AG09319 (cell line): Measurements from ENCODE around the gene IGF2.

Experiments used
- DNase-seq: peaks from one replicate; pipeline ENCODE4 v3.0.0-alpha.2; 2010; ENCODE audit warnings: low read depth; ENCODE audit errors: extremely low read depth
- TF ChIP-seq, protein P1 (sequence below): IDR thresholded peaks from 2 replicates; pipeline ENCODE4 v1.5.1; 2011; ENCODE audit warnings: low read depth, mild to moderate bottlenecking, inconsistent platforms, low read length, moderate library complexity

IGF2 gene

DNA sequence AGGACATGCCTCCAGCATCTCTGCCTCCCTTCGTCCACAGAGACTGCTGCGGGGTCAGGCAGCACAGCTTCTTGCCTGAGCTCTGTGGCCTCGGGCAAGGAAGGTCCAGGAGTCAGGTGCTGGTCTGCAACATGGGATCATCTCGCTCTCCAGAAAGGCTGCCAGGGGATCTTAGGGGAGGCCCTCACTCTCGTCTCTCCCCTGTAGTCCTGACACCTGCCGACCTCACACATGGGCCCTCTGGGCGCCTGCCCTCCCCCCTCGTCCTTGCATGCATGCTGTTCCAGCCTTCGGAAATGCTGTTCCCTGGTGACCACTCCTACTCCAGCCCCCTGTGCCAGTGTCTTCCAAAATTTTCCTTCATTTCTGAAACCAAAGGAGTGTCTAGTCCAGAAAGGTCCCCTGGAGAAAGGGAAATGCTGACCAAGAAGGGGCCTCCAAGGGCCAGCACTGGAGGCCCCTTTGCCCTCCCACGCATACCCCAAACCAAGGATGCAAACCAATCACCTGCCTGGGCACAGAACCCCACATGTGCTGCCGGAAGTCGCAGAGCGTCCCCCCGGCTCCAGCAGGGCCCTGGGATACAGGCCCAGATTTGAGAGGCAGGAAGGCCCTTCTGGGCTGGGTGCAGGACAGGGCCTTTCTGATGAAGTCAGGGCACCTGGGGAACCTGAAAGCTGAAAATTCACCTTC lies 41.0 kb downstream of the IGF2 start:
- DNase-seq, result no peak
- TF ChIP-seq, protein P1, sequence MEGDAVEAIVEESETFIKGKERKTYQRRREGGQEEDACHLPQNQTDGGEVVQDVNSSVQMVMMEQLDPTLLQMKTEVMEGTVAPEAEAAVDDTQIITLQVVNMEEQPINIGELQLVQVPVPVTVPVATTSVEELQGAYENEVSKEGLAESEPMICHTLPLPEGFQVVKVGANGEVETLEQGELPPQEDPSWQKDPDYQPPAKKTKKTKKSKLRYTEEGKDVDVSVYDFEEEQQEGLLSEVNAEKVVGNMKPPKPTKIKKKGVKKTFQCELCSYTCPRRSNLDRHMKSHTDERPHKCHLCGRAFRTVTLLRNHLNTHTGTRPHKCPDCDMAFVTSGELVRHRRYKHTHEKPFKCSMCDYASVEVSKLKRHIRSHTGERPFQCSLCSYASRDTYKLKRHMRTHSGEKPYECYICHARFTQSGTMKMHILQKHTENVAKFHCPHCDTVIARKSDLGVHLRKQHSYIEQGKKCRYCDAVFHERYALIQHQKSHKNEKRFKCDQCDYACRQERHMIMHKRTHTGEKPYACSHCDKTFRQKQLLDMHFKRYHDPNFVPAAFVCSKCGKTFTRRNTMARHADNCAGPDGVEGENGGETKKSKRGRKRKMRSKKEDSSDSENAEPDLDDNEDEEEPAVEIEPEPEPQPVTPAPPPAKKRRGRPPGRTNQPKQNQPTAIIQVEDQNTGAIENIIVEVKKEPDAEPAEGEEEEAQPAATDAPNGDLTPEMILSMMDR, result no peak

DNA sequence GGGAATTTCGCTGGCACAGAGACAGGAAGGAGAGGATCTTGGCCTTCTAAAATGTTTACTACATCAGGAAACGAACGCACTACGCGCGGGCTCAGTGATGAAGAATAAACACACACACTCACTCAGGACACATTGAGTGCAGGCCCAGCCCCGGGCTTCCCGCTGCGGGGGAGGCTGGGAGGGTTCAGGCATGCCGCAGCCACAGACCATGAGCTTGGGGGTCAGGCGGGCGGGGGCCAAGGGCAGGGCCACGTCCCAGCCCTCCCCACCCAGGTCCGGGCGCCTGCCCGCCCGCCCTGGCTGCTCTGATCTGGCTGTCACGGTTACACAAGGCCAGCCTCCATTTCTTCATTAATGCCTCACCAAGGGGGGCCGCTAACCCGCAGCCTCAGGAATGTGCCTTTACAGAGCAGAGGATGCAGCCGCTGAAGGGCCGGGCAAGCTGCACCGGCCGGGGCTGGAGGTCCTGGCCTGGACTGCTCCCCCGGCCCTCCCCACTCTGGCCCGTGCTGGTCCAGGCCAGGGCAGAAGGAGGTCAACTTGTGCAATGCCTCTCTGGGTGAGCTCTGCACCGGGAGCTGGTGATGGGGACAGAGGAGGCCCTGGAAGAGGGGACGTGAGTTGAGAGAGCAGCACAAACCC lies 41.7 kb downstream of the IGF2 start:
- TF ChIP-seq, protein P1, result no peak
- peak; percentile 89 for DNase-seq

DNA sequence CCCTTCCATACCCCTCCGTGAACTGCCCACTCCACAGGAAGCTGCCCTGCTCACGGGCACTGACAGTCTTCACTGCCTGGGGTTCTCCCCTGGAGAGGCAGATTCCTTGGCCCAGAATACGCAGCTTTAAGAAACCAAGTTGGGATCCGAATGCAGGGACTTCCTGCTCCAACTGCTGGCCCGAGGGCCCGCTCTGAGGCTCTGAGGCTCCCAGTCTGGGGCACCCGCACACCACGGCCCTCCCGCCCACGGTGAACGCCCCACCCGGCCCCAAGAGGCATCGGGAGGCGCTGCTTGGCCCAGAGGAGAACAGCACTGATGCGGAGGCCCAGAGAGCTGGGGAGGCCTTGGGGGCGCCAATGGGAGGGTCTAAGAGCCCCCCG lies 42.3 kb downstream of the IGF2 start:
- no peak for DNase-seq
- TF ChIP-seq, protein P1, result no peak

DNA sequence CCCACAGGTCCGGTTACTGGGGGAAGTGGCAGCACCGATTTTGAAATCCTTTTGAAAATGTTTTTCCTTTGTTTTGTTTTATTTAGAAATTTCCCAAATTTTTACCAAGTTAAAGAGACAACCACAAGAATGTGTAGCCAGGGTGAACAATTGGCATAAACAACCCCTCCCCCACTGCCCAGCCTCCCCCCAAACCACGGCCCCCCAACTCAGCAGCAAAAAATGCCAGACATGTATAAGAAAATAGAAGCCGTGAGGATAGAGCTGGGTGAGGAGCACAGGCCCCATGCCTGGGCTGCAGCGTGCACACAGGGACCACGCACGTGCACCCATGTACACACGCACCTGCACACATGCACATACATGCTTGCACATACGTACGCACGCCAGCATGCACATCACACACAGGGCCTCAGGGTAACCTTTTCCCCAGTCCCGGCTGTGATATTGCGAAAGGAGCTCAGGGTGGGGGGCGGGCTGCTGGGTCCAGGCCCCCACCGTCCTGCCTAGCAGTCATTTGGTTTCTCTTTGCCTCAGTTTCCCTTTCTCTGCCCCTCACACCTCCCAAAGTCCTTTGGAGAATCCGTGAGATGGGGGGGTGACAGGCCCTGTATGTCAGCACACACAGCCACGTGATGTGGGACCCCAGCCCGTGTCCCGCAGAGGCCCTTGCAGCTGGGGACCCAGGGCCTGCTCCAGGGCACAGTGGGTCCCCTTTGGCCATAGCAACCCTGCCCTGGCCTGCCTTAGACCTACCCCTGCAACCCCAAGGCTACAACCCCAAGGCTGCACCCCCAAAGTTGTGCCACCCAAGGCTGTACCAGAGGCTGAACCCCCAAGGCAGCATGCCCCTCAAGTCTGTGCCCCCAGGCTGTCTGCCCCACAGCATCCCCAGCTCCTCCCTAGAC lies 42.9 kb downstream of the IGF2 start:
- no peak for DNase-seq
- TF ChIP-seq, protein P1, result no peak

DNA sequence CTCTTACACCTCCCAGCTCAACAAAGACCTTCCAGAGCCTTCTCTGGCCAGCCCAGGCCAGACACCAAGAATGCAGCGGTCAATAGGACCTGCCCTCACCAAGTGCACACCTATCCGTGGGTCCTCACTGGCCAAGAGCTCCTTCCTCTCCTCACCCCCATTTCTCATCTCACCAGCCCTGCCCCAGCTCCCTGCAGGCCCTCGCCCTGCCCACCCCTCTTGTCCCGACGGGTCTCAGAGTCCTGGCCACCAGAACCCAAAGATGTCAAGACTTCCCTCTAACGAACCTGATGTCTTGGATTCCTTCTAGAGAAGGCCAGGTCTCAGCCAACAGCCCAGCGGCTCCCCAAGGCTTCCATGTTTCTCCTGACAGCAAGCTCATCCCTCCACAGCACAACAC lies 43.6 kb downstream of the IGF2 start:
- DNase-seq, result no peak
- TF ChIP-seq, protein P1, result no peak

DNA sequence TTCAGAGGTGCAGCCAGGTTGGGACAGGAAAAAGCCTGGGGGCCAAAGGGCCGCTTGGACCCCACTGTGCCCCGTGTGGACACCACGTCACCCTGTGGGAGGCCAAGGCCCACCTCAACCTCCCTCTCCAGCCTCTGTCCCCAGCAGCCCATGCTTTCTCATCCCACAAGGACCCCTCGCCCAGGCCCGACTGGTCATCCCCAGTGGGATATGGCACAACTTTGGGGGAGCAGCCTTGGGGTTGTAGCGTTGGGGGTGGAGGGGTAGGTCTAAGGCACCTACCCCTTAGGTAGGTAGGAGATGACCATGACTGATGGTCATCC lies 44.0 kb downstream of the IGF2 start:
- DNase-seq, result no peak
- TF ChIP-seq, protein P1, result no peak
